NB4 (cell line): ENCODE data around the gene SYTL3.

Experiments
- POLR2A ChIP-seq: IDR thresholded peaks from 2 replicates; pipeline ENCODE4 v1.6.1; 2011; ENCODE audit warnings: mild to moderate bottlenecking; ENCODE audit not compliant: insufficient read length; ENCODE audit errors: extremely low read depth
- TF ChIP-seq, protein P1 (sequence below): IDR thresholded peaks from one replicate; pipeline ENCODE4 v1.5.1; 2012; ENCODE audit warnings: low read depth, low read length

DNA sequence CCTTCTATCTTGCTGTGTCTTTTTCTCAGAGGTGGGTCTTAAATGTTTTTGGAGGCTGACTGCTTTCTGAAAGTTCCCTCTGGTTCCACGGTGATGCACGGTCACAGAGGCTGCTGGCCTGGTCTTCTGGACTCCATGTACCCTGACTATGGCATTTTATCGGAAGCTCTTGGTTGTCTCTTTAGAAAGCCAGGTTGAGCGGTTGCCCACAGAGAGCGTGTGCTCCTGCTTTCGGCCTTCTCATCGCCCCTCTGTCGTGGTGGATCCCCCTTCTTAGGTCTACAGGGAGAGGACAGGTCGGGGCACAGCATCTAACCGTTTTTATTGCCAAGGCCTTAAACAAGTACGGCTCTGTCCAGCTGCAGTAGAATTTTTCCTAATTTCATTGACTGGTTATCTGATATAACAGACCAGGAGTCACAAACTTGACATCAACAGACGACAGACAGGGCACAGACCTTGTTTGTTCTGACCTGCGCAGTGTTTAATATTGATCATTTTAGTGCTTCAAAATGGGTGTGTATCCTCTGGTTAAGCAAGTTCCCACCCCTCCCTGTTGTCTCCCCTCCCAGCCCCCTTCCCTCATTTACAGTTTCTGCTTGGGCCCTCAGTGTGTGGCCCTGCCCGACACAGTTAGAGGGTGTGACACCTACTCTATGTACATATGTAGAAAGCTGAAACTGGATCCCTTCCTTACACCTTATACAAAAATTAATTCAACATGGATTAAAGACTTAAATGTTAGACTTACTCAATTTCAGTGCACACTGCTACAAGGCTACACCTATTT, 24.7 kb downstream of the SYTL3 start:
- TF ChIP-seq, protein P1, sequence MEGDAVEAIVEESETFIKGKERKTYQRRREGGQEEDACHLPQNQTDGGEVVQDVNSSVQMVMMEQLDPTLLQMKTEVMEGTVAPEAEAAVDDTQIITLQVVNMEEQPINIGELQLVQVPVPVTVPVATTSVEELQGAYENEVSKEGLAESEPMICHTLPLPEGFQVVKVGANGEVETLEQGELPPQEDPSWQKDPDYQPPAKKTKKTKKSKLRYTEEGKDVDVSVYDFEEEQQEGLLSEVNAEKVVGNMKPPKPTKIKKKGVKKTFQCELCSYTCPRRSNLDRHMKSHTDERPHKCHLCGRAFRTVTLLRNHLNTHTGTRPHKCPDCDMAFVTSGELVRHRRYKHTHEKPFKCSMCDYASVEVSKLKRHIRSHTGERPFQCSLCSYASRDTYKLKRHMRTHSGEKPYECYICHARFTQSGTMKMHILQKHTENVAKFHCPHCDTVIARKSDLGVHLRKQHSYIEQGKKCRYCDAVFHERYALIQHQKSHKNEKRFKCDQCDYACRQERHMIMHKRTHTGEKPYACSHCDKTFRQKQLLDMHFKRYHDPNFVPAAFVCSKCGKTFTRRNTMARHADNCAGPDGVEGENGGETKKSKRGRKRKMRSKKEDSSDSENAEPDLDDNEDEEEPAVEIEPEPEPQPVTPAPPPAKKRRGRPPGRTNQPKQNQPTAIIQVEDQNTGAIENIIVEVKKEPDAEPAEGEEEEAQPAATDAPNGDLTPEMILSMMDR = no peak
- TF ChIP-seq POLR2A = no peak
